Loucy (cell line): Measurements from ENCODE around the gene VWA8.

Source experiments
- EZH2phosphoT487 ChIP-seq: fragments of 200-600 bp; IDR thresholded peaks from 2 replicates; pipeline ENCODE4 v1.6.1; 2018; ENCODE audit warnings: antibody characterized with exemption, mild to moderate bottlenecking, moderate library complexity, borderline replicate concordance
- TF ChIP-seq, protein P1 (sequence below): fragments of 200-600 bp; sonication (generic); conservative IDR thresholded peaks from 2 replicates; pipeline ENCODE4 v1.5.1; 2014; ENCODE audit warnings: mild to moderate bottlenecking, antibody characterized with exemption, low read length

DNA sequence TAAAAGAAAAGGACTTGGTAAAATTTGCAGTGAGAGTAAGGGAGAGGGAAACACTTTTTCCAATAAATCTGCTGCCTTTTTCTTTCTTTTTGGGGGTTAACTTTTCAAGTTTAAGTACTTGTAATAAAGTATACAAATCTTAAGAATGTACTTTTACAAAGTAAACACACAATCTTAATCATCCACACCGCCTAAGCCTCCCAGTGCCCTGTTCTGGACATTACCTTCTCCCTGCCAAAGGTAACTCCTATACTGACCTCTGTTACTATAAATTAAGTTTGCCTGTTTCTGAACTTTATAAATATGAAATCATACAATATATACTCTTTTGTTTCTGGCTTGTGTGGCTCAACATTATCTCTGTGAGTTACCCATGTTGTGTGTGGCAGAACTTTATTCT lies 365.6 kb downstream of the VWA8 start:
- TF ChIP-seq, protein P1, sequence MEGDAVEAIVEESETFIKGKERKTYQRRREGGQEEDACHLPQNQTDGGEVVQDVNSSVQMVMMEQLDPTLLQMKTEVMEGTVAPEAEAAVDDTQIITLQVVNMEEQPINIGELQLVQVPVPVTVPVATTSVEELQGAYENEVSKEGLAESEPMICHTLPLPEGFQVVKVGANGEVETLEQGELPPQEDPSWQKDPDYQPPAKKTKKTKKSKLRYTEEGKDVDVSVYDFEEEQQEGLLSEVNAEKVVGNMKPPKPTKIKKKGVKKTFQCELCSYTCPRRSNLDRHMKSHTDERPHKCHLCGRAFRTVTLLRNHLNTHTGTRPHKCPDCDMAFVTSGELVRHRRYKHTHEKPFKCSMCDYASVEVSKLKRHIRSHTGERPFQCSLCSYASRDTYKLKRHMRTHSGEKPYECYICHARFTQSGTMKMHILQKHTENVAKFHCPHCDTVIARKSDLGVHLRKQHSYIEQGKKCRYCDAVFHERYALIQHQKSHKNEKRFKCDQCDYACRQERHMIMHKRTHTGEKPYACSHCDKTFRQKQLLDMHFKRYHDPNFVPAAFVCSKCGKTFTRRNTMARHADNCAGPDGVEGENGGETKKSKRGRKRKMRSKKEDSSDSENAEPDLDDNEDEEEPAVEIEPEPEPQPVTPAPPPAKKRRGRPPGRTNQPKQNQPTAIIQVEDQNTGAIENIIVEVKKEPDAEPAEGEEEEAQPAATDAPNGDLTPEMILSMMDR: no peak
- TF ChIP-seq EZH2phosphoT487: no peak
